ENCODE results near the gene RAB13.
"Not testable (repeated sequence)": the region's sequence is repeated elsewhere in the genome, so short reads cannot be mapped to it uniquely, and the experiment has no call there.

- TF ChIP-seq, protein P1, sequence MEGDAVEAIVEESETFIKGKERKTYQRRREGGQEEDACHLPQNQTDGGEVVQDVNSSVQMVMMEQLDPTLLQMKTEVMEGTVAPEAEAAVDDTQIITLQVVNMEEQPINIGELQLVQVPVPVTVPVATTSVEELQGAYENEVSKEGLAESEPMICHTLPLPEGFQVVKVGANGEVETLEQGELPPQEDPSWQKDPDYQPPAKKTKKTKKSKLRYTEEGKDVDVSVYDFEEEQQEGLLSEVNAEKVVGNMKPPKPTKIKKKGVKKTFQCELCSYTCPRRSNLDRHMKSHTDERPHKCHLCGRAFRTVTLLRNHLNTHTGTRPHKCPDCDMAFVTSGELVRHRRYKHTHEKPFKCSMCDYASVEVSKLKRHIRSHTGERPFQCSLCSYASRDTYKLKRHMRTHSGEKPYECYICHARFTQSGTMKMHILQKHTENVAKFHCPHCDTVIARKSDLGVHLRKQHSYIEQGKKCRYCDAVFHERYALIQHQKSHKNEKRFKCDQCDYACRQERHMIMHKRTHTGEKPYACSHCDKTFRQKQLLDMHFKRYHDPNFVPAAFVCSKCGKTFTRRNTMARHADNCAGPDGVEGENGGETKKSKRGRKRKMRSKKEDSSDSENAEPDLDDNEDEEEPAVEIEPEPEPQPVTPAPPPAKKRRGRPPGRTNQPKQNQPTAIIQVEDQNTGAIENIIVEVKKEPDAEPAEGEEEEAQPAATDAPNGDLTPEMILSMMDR (conservative IDR thresholded peaks at IDR 0.05; ENCODE audit: low read depth, low read length) = not testable (repeated sequence)
- not testable (repeated sequence) for TF ChIP-seq FOS (IDR thresholded peaks at IDR 0.05; ENCODE audit: low read depth, low read length); POLR2A (IDR thresholded peaks at IDR 0.05; ENCODE audit: low read depth, low read length); RAD21 (IDR thresholded peaks at IDR 0.05; ENCODE audit: low read length); NFE2L2 (IDR thresholded peaks at IDR 0.05; ENCODE audit: low read depth, low read length)
Observed at GRCh38 chr1:153996882-153997281, 10.7 kb upstream of the RAB13 start.
